Activated CD4-positive, alpha-beta memory T cell treated with anti-CD3 and anti-CD28 coated beads for 36 hours (primary cell): Measurements from ENCODE around the gene SCYGR7. TPM values are rescaled to one million over a fixed set of nuclear protein-coding genes. Genes with fewer than 3 reads are reported as not detected.
A peak's percentile ranks its signal among the peaks of the same experiment; 100 is the strongest.

Experiments used
- CTCF ChIA-PET: fragments of 350-600 bp; sonication (Branson Sonifier 250); formaldehyde crosslinking; loops from one replicate; lab custom pipeline; 2021; ENCODE audit warnings: antibody characterized with exemption, inconsistent platforms; lab: Charles Lee
- POLR2A ChIA-PET: fragments of 350-600 bp; sonication (Branson Sonifier 250); formaldehyde crosslinking; loops from one replicate; lab custom pipeline; 2021; ENCODE audit warnings: antibody characterized with exemption; lab: Charles Lee
- DNase-seq: peaks from one replicate; pipeline ENCODE4 v3.0.0-alpha.2; 2020
- H3K27ac Mint-ChIP-seq: one replicate; pipeline ENCODE4 v1.8.0; 2021; ENCODE audit warnings: mixed read lengths
- H3K27me3 Mint-ChIP-seq: one replicate; pipeline ENCODE4 v1.8.0; 2021; ENCODE audit warnings: mixed read lengths
- H3K36me3 Mint-ChIP-seq: one replicate; pipeline ENCODE4 v1.8.0; 2021; ENCODE audit warnings: mixed read lengths
- H3K4me1 Mint-ChIP-seq: one replicate; pipeline ENCODE4 v1.8.0; 2021; ENCODE audit warnings: low read depth, mixed read lengths
- H3K4me3 Mint-ChIP-seq: one replicate; pipeline ENCODE4 v1.8.0; 2021; ENCODE audit warnings: mild to moderate bottlenecking, mixed read lengths
- H3K9me3 Mint-ChIP-seq: one replicate; pipeline ENCODE4 v1.8.0; 2021; ENCODE audit warnings: mixed read lengths
- intact Hi-C: fragments of 100-400 bp; cut with micrococcal nuclease; formaldehyde crosslinking; loops from one replicate; pipeline ENCODE4 v1.15.1; 2023
- total RNA-seq, 2 experiments: library from RNA; stranded (reverse); gene quantifications; one replicate each; pipeline ENCODE4 v1.2.3, GENCODE V29; 2021

Gene SCYGR7
- total RNA-seq, 2 experiments from 2014 or later: not detected

DNA sequence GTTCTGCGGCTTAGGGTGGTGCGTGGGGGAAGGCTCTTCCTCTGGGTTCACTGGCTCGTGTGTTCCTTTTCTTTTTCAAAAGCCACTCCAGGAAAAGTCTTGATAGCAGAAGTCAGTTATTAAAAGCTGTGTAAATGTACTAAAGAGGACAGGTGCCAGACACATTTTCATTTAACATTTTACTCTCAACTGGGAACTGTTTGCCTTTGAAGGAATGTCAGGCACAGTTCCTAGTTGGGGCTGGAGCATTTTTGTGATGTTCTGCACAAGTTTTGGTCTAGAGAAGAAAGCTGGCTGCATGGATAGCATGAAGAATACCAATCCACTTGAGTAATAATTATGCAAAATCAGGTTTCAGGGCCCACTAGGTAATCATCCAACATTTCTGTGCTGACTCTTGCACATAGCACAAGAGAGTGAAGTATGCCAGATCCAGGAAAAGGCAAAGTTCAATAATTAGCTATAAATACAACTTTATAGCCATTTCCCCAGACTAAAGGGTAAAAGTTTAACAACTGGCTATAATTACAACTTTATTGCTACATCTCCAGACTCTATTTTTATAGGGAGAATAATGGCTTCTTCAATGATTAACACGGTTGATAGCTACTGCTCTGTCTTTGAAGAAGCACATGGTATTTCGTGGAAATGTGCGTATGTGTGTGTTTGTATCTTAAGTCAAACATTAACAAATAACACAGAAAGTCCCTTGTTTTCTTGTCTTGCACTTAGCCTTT is 33.8 kb downstream of the SCYGR7 start:
- H3K4me3 Mint-ChIP-seq: no peak overlapping the region
- no peak overlapping the region for H3K27ac Mint-ChIP-seq
- intact Hi-C loops: no loop called here

DNA sequence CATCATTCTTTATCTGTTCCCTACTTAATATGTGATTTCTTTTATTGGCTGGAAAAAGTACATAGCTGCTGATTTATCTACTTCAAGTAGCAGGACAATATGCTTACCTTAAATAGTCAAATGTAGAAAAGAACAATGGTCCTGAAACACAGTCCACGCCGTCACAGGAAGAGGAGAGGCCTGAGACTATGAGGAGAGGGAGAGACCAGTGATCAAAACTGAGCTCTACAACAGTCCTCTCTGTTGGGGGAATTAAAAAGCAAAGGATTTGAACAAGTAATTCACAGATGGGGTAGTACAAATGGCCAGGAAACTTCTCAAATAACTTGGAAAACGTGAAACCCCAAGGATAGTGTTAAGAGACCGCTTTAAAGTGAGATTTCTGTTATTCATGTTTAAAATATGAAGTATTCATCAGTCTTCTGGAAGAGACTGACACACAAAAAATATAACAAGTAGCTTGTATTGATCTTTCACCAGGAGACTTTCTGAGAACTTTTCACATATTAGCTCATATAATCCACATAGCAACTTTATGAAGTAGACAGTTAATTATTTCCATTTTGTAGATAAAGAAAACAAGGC is 37.7 kb downstream of the SCYGR7 start:
- Mint-ChIP-seq H3K27me3 (no peaks in the 10 kb centered on the region), H3K4me1 (no peaks in the 10 kb centered on the region), H3K36me3 (no peaks in the 10 kb centered on the region), H3K4me3 (no peak overlapping the region), H3K27ac (no peak overlapping the region), H3K9me3 (no peaks in the 10 kb centered on the region)
- no peak for DNase-seq
- CTCF ChIA-PET: interaction anchor here (0.5 to 5.3 kb wide), 54 partner anchors 8 to 733 kb away, joined by 3 to 82 read pairs (median 4); partner anchors contain the start of genes AGFG1 and MFF
- POLR2A ChIA-PET: no interaction called here
- intact Hi-C loops: loop anchor here (1.0 to 5.0 kb wide), 4 partner anchors 108 to 635 kb away; partner anchors contain the start of gene AGFG1

More for the DNA sequence above, 33.8 kb downstream of the SCYGR7 start:
- Mint-ChIP-seq H3K36me3 (no peaks in the 10 kb centered on the region), H3K9me3 (no peaks in the 10 kb centered on the region), H3K4me1 (no peaks in the 10 kb centered on the region), H3K27me3 (no peaks in the 10 kb centered on the region)
- DNase-seq: no peak
- CTCF ChIA-PET: interaction anchor here (1.5 kb wide), 1 partner anchor 104 kb away, joined by 5 read pairs; no protein-coding TSS in a partner anchor
- POLR2A ChIA-PET: no interaction called here

DNA sequence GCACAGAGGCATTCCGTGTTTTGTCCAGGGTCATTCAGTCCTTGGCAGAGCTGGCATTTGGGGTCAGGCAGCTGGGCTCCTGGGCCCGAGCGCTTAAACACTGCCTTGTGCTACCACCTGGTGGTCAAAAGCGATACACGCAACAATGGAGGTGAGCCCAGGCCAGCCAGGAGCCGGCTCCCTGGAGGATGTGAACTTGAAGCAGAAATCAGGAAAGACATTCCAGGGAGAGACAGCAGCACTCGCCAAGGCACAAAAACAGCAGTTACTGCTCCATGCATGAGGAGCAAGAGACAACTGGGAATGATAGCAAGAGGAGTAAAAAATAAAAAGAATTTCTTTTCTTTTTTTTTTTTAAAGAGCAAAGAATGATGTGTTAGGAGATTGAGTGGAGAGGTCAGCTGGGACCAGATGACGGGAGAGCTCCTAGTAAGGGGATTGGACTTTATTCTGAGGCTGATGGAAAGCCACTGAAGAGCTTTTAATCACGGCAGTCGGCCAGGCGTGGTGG is 38.3 kb downstream of the SCYGR7 start:
- Mint-ChIP-seq H3K4me3 (no peak overlapping the region), H3K27ac (no peak overlapping the region), H3K9me3 (no peaks in the 10 kb centered on the region), H3K36me3 (no peaks in the 10 kb centered on the region), H3K27me3 (no peaks in the 10 kb centered on the region), H3K4me1 (no peaks in the 10 kb centered on the region)
- intact Hi-C loops: loop anchor here (1.0 to 5.0 kb wide), 4 partner anchors 108 to 636 kb away; partner anchors contain the start of gene AGFG1
- POLR2A ChIA-PET: no interaction called here
- CTCF ChIA-PET: interaction anchor here (0.5 to 5.3 kb wide), 53 partner anchors 8 to 733 kb away, joined by 3 to 82 read pairs (median 4); partner anchors contain the start of genes AGFG1 and MFF
- DNase-seq: peak; percentile 72

DNA sequence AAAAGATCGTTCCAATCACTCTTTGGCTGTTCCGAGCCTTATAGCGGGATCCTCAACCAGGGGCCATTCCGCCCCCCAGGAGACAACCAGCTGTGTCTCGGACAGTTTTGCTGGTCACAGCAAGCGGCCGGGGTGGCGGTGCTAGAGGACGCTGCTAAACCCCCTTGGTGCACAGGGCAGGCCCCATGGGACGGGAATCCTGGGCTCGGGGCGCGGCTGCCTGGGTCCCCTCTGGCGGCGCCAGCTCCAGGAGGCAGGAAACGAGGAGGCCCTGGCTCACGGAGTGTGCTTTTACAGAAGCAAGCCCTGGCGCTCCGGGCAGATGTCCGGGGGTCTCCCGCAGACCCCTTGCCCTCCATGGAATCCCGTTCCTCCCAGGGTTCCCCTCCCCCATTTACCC is 39.7 kb downstream of the SCYGR7 start:
- H3K9me3 Mint-ChIP-seq: no peaks in the 10 kb centered on the region
- ChIA-PET CTCF (interaction anchor here (1.5 to 5.3 kb wide), 3 partner anchors 94 to 112 kb away, joined by 3 to 82 read pairs (median 4); no protein-coding TSS in a partner anchor), POLR2A (no interaction called here)
- H3K27ac Mint-ChIP-seq: no peak overlapping the region
- intact Hi-C loops: loop anchor here (2.0 to 5.0 kb wide), 2 partner anchors 296 to 637 kb away; partner anchors contain the start of gene AGFG1
- H3K36me3 Mint-ChIP-seq: no peaks in the 10 kb centered on the region
- DNase-seq: no peak
- H3K27me3 Mint-ChIP-seq: no peaks in the 10 kb centered on the region
- no peak overlapping the region for H3K4me3 Mint-ChIP-seq
- no peaks in the 10 kb centered on the region for H3K4me1 Mint-ChIP-seq

DNA sequence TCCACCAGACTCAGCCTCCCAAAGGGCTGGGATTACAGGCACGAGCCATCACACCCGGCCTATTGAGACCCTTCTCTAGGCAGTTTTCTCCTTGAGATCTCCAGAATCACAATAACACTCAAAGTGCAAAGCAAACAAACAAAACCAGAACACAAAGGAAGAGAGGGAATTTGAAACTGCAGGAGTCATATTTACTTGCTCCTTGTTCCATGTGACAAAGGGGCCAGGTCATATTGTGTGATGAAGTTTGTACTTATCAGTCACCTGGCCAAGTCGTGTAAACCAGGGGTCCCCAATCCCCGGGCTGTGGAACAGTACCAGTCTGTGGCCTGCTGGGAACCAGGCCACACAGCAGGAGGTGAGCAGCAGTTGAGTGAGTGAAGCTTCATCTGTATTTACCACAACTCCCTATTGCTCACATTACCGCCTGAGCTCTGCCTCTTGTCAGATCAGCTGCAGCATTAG is 44.1 kb downstream of the SCYGR7 start:
- no peak overlapping the region for H3K27ac Mint-ChIP-seq
- no peak overlapping the region for H3K4me3 Mint-ChIP-seq
- no peaks in the 10 kb centered on the region for H3K27me3 Mint-ChIP-seq
- DNase-seq: no peak
- no peaks in the 10 kb centered on the region for H3K9me3 Mint-ChIP-seq
- H3K4me1 Mint-ChIP-seq: peaks cover 16% of the 10 kb centered on the region
- ChIA-PET POLR2A (no interaction called here), CTCF (interaction anchor here (0.6 to 0.7 kb wide), 2 partner anchors 42 to 90 kb away, joined by 3 to 6 read pairs; no protein-coding TSS in a partner anchor)
- H3K36me3 Mint-ChIP-seq: no peaks in the 10 kb centered on the region
- intact Hi-C loops: no loop called here

DNA sequence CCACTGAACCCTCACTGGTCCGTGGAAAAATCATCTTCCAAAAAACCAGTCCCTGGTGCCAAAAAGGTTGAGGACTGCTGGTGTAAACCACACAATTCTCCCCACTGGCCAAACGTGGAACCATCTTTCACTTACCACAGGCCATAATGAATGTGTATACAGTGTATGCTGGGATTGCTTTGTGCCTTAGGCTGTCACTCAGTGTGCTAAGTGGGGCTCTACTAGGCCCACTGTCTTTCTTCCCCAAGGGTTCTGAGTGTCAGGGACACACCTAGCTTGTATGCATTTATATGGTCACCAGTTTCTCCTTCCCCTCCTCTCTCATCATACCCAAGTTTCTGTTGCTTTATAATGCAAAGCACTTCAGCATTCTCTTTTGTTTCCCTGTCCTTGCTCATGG is 44.8 kb downstream of the SCYGR7 start:
- POLR2A ChIA-PET: no interaction called here
- no peaks in the 10 kb centered on the region for H3K27me3 Mint-ChIP-seq
- H3K4me1 Mint-ChIP-seq: peaks cover 16% of the 10 kb centered on the region
- no peak overlapping the region for H3K4me3 Mint-ChIP-seq
- no peaks in the 10 kb centered on the region for H3K9me3 Mint-ChIP-seq
- H3K27ac Mint-ChIP-seq: no peak overlapping the region
- no peak for DNase-seq
- intact Hi-C loops: no loop called here
- no peaks in the 10 kb centered on the region for H3K36me3 Mint-ChIP-seq
- CTCF ChIA-PET: interaction anchor here (0.7 to 2.4 kb wide), 4 partner anchors 9 to 90 kb away, joined by 3 to 17 read pairs (median 4); partner anchors contain the start of gene CCL20

DNA sequence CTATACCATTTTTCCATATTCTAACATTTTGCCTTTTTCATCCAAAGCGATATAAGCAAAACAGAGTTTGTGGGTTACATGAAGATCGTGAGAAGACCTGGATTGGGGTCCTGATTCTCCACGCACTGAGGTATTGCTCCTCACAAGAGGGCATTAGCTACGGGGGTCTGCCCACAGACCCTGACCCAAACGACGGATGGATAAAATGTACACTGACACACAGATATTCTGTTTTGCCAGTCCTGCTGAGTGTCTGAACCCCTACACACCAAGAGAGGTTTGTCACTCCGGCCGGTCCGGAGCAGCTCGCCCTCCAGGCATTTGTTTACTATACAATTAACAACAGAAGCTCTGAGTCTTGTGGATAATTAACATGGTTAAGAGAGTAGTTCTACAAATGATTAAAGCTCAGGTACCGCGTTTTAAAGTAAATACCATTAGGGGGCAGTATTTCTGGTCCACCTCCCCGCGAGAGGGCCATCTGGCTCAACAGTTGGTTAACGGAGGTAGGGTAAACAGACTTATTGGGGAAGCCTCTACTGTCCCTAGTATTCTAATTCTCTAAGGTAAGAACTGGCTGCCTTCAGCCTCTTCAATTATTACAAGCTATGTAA is 46.0 kb downstream of the SCYGR7 start:
- peak; percentile 37 for DNase-seq
- CTCF ChIA-PET: interaction anchor here (0.7 to 2.7 kb wide), 14 partner anchors 8 to 398 kb away, joined by 3 to 29 read pairs (median 3); partner anchors contain the start of gene CCL20
- Mint-ChIP-seq H3K27me3 (no peaks in the 10 kb centered on the region), H3K36me3 (no peaks in the 10 kb centered on the region), H3K9me3 (no peaks in the 10 kb centered on the region), H3K4me3 (no peak overlapping the region), H3K27ac (peak overlapping the region; percentile 50), H3K4me1 (peaks cover 16% of the 10 kb centered on the region)
- POLR2A ChIA-PET: interaction anchor here (0.8 to 1.4 kb wide), 3 partner anchors 9 to 89 kb away, joined by 3 to 7 read pairs (median 3); no protein-coding TSS in a partner anchor
- intact Hi-C loops: loop anchor here (1.0 kb wide), 2 partner anchors 88 to 110 kb away; no protein-coding TSS in a partner anchor

DNA sequence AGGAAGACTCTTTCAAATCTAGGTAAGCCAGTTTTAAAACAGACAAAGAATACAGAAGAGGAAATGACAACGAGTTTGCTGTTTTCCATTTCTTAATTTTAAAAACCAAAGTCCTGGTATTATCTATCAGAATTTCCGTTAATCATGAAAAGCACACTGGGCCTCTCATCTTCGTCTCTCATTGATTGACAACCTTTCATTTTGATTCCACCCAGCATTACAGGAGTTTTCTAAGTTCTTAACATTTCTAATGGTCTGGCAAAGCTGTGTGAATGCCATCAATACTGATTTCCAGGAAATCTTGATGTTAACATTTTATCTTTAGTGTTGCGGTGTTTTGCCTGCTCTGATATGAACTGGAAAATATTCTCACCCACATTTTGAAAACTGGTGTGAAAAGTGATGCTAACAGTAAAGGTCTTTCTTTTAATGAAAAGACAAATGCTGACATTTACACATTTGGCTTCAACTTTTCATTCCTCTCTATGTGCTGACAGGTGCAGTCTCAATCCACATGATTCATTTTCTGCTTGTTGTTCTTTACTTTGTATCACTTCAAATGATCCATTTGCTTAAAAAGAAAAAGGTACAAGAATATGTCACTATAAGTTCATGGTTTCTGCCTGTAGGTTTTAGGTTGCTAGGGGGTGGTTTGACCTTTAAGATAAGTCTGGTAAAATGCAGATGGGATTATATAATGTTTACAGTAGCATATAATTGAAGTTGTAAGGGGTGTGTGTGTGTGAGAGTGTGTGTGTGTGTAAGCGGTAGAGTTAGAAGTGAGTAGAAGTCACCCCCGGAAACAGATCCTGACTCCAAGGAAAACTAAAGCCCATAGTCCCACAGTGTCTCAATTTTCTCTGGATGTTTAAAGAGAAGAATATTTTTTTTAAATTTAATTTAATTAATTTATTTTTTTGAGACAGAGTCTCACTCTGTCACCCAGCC is 47.0 kb downstream of the SCYGR7 start:
- no peak for DNase-seq

More for the DNA sequence above, 47.0 kb downstream of the SCYGR7 start:
- CTCF ChIA-PET: interaction anchor here (0.8 to 2.7 kb wide), 10 partner anchors 8 to 399 kb away, joined by 3 to 29 read pairs (median 6); no protein-coding TSS in a partner anchor
- Mint-ChIP-seq H3K27me3 (no peaks in the 10 kb centered on the region), H3K4me3 (peak overlapping the region; percentile 1), H3K9me3 (no peaks in the 10 kb centered on the region), H3K27ac (peak overlapping the region; percentile 50), H3K4me1 (peaks cover 16% of the 10 kb centered on the region), H3K36me3 (no peaks in the 10 kb centered on the region)
- POLR2A ChIA-PET: interaction anchor here (0.8 to 1.4 kb wide), 2 partner anchors 8 to 88 kb away, joined by 3 to 7 read pairs; no protein-coding TSS in a partner anchor
- intact Hi-C loops: loop anchor here (1.0 kb wide), 3 partner anchors 43 to 109 kb away; no protein-coding TSS in a partner anchor
